Lower lobe of right lung (tissue), 2 donors: ENCODE data around the gene KCNQ1. TPM values are rescaled to one million over a fixed set of nuclear protein-coding genes. Genes with fewer than 3 reads are reported as not detected.

Experiments
- ATAC-seq, 2 donors: fragments of 200-7000 bp; cut with Tn5 transposase; one replicate each; pipeline ENCODE4 v1.9.1; 2020 to 2022; ENCODE audit warnings: mild to moderate bottlenecking in 2 of 2, moderate library complexity in 2 of 2
- DNase-seq: peaks from one replicate; pipeline ENCODE4 v3.0.0-alpha.2; 2020
- H3K27ac ChIP-seq: fragments of 200-600 bp; one replicate; pipeline ENCODE4 v1.8.0; 2022
- H3K27me3 ChIP-seq: fragments of 200-600 bp; one replicate; pipeline ENCODE4 v1.8.0; 2022; ENCODE audit warnings: low read depth
- H3K36me3 ChIP-seq: fragments of 200-600 bp; one replicate; pipeline ENCODE4 v1.8.0; 2022; ENCODE audit warnings: mild to moderate bottlenecking
- H3K4me1 ChIP-seq: fragments of 200-600 bp; one replicate; pipeline ENCODE4 v1.8.0; 2022
- H3K4me3 ChIP-seq: fragments of 200-600 bp; one replicate; pipeline ENCODE4 v1.8.0; 2022; ENCODE audit warnings: mild to moderate bottlenecking
- H3K9me3 ChIP-seq: fragments of 200-600 bp; one replicate; pipeline ENCODE4 v1.8.0; 2022
- CTCF ChIP-seq: fragments of 200-600 bp; IDR thresholded peaks from one replicate; pipeline ENCODE4 v1.8.0; 2022; ENCODE audit warnings: antibody characterized with exemption, mild to moderate bottlenecking
- intact Hi-C: fragments of 100-400 bp; cut with DNase I; formaldehyde crosslinking; loops from one replicate; pipeline ENCODE4 v1.11.0; 2022
- total RNA-seq: library from RNA; stranded (reverse); fragmentation: NEBNext Ultra II Directional; extraction: Animal tissue kit (Norgen Biotek cat#: 25700); gene quantifications from one replicate; pipeline ENCODE4 v1.2.1, GENCODE V29; 2021
- donor health status: DM: no; HTN: yes; CAD: no; lungs with severe emphysema.

Gene KCNQ1
- total RNA-seq, 1 donor from 2014 or later, result 51.0 TPM

DNA sequence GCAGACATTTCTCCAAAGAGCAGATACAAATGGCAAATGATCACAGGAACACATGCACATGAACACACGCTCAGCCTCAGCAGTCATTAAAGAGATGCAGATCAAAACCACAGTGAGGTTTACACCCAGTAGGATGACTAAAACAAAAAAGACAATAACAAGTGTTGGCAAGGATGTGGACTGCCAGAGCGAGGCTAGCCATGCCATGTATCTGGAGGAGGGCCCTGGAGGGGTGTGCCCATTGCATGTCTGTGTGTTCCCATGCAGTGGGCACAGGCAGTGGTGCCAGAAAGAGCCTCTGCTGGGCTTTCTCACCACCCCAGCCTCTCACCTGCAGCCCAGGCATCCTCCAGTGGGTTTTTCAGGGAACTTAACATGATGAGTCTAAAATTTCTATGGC lies 309.2 kb downstream of the KCNQ1 start:
- DNase-seq (peak; percentile 10), ATAC-seq (no peak)
- TF ChIP-seq CTCF, result no peak
- no peaks in the 10 kb centered on the region for H3K4me1 ChIP-seq
- H3K9me3 ChIP-seq, result no peaks in the 10 kb centered on the region
- intact Hi-C loops, result no loop called here
- H3K36me3 ChIP-seq, result no peaks in the 10 kb centered on the region
- H3K4me3 ChIP-seq, result no peak overlapping the region
- H3K27ac ChIP-seq, result no peak overlapping the region
- H3K27me3 ChIP-seq, result no peaks in the 10 kb centered on the region

GRCh38 chr11:2755071-2755470 lies 310.3 kb downstream of the KCNQ1 start:
- no peak for TF ChIP-seq CTCF
- no peak overlapping the region for H3K27ac ChIP-seq
- no peak overlapping the region for H3K4me3 ChIP-seq
- no peaks in the 10 kb centered on the region for H3K36me3 ChIP-seq
- H3K9me3 ChIP-seq, result no peaks in the 10 kb centered on the region
- DNase-seq (peak; percentile 9), ATAC-seq (no peak)
- H3K4me1 ChIP-seq, result no peaks in the 10 kb centered on the region
- intact Hi-C loops, result no loop called here
- no peaks in the 10 kb centered on the region for H3K27me3 ChIP-seq

GRCh38 chr11:2758751-2759150 lies 313.9 kb downstream of the KCNQ1 start:
- no peaks in the 10 kb centered on the region for H3K36me3 ChIP-seq
- no peaks in the 10 kb centered on the region for H3K9me3 ChIP-seq
- H3K27ac ChIP-seq, result no peak overlapping the region
- ATAC-seq (no peak), DNase-seq (peak; percentile 11)
- H3K4me3 ChIP-seq, result no peak overlapping the region
- H3K27me3 ChIP-seq, result no peaks in the 10 kb centered on the region
- intact Hi-C loops, result no loop called here
- TF ChIP-seq CTCF, result no peak
- no peaks in the 10 kb centered on the region for H3K4me1 ChIP-seq

DNA sequence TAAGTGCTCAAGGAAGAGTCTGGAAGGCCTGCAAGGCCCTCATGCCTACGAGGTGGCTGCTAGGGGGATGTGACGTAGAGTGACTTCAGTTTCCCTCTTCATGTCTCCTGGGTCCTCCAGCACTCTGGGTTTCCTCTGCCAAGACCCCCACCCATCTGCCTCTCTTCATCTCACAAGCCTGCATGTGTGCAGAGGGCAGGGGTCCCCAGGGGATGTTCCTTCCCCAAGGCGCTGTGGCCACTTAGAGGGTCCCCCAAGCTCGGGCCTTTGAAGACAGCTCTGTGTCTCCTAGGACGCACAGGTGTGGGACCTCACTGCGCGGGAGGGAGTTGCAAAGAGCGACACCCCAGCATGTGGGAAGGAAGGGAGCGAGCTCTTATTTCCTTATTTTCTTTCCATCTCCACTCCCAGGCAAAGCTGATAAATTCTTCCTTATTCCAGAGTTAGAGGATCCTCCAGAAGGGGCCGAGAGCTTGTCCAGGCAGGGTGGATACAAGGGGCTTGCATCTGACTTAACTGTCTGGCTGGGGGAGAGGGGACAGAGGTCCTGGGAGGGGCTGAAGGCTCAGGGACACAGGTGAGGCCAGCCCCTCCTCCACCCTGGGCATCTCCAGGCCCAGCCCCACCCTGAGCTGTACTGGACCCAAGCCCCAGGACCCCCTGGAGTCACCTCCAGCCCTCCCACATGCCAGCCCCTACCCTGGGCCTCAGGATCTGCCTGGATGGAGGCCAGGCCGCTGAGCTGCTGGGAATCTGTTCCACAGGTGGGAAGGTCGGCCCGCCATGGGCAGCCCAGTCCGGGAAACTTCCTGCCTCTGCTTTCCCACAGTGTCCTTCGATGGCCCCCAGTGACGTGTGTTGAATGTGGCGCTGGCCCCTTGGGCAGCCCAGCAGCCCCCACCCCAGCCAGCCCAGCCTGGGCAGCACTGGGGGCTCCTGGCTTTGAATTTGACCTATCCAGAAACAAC lies 314.7 kb downstream of the KCNQ1 start:
- Histone ChIP-seq H3K4me1 (no peaks in the 10 kb centered on the region), H3K9me3 (no peaks in the 10 kb centered on the region), H3K4me3 (no peak overlapping the region), H3K36me3 (no peaks in the 10 kb centered on the region), H3K27me3 (no peaks in the 10 kb centered on the region), H3K27ac (no peak overlapping the region)
- TF ChIP-seq CTCF, result no peak
- intact Hi-C loops, result no loop called here
- peak; percentile 32 for DNase-seq
- peak; percentile 12 to 43 for ATAC-seq

- no peaks in the 10 kb centered on the region for H3K27me3 ChIP-seq
- intact Hi-C loops, result no loop called here
- no peaks in the 10 kb centered on the region for H3K4me1 ChIP-seq
- H3K36me3 ChIP-seq, result no peaks in the 10 kb centered on the region
- H3K4me3 ChIP-seq, result no peak overlapping the region
- TF ChIP-seq CTCF, result no peak
- H3K27ac ChIP-seq, result no peak overlapping the region
- no peaks in the 10 kb centered on the region for H3K9me3 ChIP-seq
- ATAC-seq, result no peak
- peak; percentile 35 for DNase-seq
Measured at GRCh38 chr11:2760196-2760871, 315.5 kb downstream of the KCNQ1 start.
